Hepatocyte (in vitro differentiated cells): Measurements from ENCODE around the gene NAV2.

ENCODE experiments used
- EZH2 ChIP-seq: fragments of 200-600 bp; sonication (generic); IDR thresholded peaks from 2 replicates; pipeline ENCODE4 v1.6.1; 2016; ENCODE audit warnings: antibody characterized with exemption, mild to moderate bottlenecking, borderline replicate concordance
- EZH2phosphoT487 ChIP-seq: fragments of 200-600 bp; sonication (generic); IDR thresholded peaks from one replicate; pipeline ENCODE4 v1.6.1; 2018; ENCODE audit warnings: antibody characterized with exemption, mild to moderate bottlenecking, low read depth, moderate library complexity; ENCODE audit not compliant: unreplicated experiment, severe bottlenecking
- TF ChIP-seq, protein P1 (sequence below): fragments of 200-600 bp; sonication (generic); IDR thresholded peaks from 2 replicates; pipeline ENCODE4 v1.5.1; 2016; ENCODE audit warnings: antibody characterized with exemption, mild to moderate bottlenecking; ENCODE audit not compliant: poor library complexity

DNA sequence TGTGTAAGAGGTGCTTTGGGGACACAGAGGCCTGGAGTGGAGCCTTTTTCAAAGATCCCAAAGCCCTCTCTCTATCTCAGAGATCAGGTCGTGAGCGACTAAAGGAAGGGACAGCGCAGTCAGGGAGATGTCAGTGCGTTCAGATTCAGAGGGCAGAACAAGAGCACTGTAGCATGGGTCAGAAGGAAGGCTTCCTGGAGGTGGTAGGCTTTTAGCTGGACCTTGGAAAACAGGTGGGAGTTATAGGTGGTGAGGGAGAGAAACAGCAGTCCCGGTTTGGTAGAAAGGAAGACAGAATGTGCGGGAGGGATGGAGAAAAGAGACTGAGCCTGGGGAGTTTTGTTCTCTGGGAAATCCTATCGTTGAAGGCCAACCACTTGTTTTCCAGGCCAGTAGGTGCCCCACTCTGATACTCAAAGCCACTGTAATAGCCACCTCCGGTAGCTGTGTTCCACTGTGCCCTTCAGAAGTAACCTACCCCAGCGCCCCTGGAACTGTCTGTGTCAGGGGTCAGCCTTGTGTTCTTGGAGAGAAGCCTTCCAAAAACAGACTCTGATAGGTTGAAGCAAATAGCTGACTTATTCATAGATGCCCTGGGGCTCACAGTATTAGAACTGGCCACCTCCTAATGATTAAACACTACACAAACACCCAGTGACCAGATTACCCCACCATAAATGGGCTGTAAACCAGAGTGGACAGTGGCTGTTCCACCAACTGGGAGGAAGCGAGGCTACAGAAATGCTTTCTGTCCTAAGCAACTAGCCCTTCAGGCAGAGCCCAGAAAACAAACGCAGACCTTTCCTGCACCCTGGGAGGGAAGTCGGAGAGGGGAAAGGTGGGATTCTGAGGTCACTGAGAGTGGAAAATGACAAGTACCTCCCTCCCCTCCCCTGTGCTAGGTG lies 289.9 kb downstream of the NAV2 start:
- no peak for TF ChIP-seq EZH2phosphoT487
- TF ChIP-seq, protein P1, sequence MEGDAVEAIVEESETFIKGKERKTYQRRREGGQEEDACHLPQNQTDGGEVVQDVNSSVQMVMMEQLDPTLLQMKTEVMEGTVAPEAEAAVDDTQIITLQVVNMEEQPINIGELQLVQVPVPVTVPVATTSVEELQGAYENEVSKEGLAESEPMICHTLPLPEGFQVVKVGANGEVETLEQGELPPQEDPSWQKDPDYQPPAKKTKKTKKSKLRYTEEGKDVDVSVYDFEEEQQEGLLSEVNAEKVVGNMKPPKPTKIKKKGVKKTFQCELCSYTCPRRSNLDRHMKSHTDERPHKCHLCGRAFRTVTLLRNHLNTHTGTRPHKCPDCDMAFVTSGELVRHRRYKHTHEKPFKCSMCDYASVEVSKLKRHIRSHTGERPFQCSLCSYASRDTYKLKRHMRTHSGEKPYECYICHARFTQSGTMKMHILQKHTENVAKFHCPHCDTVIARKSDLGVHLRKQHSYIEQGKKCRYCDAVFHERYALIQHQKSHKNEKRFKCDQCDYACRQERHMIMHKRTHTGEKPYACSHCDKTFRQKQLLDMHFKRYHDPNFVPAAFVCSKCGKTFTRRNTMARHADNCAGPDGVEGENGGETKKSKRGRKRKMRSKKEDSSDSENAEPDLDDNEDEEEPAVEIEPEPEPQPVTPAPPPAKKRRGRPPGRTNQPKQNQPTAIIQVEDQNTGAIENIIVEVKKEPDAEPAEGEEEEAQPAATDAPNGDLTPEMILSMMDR = no peak
- no peak for TF ChIP-seq EZH2
